Suprapubic skin (tissue), 3 donors: ENCODE measurements around the gene IL18RAP.

Experiments
- EP300 ChIP-seq: sonication (generic); formaldehyde crosslinking; IDR thresholded peaks from one replicate; pipeline ENCODE4 v1.6.1; 2017; ENCODE audit warnings: antibody characterized with exemption
- TF ChIP-seq, protein P1 (sequence below), 2 donors: fragments of 200-600 bp in 1 of 2; fragments of 450-650 bp in 1 of 2; sonication (generic) in 1 of 2; IDR thresholded peaks; one replicate each; pipeline ENCODE4 v1.5.1; 2016 to 2019; ENCODE audit warnings: antibody characterized with exemption in 2 of 2, mild to moderate bottlenecking in 1 of 2, moderate library complexity in 1 of 2

DNA sequence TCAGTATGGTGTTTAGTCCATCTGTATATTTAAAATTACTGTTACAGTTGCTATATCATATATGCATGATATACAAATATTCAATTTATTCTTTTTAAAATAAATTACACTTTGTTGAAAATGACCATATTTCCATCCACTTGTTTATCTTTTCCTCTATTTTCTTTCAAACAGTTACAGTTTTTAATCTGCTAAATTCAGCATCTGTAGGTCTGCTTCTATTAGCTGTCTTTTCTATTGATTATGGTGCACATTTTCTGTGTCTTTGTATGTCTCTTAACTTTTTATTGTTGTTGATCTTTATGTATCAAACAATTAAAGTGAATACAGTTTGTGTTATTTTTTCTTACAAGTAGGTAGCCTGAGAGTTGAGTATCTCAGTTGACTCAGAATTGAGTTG, 39.2 kb upstream of the IL18RAP start:
- TF ChIP-seq, protein P1, sequence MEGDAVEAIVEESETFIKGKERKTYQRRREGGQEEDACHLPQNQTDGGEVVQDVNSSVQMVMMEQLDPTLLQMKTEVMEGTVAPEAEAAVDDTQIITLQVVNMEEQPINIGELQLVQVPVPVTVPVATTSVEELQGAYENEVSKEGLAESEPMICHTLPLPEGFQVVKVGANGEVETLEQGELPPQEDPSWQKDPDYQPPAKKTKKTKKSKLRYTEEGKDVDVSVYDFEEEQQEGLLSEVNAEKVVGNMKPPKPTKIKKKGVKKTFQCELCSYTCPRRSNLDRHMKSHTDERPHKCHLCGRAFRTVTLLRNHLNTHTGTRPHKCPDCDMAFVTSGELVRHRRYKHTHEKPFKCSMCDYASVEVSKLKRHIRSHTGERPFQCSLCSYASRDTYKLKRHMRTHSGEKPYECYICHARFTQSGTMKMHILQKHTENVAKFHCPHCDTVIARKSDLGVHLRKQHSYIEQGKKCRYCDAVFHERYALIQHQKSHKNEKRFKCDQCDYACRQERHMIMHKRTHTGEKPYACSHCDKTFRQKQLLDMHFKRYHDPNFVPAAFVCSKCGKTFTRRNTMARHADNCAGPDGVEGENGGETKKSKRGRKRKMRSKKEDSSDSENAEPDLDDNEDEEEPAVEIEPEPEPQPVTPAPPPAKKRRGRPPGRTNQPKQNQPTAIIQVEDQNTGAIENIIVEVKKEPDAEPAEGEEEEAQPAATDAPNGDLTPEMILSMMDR (IDR thresholded peaks at IDR 0.05), result no peak
- TF ChIP-seq EP300, result no peak
